Activated B cell treated with CpG ODN at 0.5 μM for 24 hours (primary cell): ENCODE data around the gene HOXA9. TPM values are rescaled to one million over a fixed set of nuclear protein-coding genes. Genes with fewer than 3 reads are reported as not detected.
A peak's percentile ranks its signal among the peaks of the same experiment; 100 is the strongest.

Source experiments
- ATAC-seq: fragments of 200-7000 bp; cut with Tn5 transposase; one replicate; pipeline ENCODE4 v1.10.0; 2021; ENCODE audit warnings: low read depth, mild to moderate bottlenecking, moderate library complexity
- CTCF ChIA-PET: fragments of 350-600 bp; sonication (Branson Sonifier 250); formaldehyde crosslinking; loops from one replicate; lab custom pipeline; 2021; ENCODE audit warnings: antibody characterized with exemption; lab: Charles Lee
- POLR2A ChIA-PET: fragments of 350-600 bp; sonication (Branson Sonifier 250); formaldehyde crosslinking; loops from one replicate; lab custom pipeline; 2021; ENCODE audit warnings: antibody characterized with exemption; lab: Charles Lee
- DNase-seq: peaks from one replicate; pipeline ENCODE4 v3.0.0; 2022
- H3K27ac Mint-ChIP-seq: one replicate; pipeline ENCODE4 v1.8.0; 2020; ENCODE audit warnings: mixed read lengths
- H3K27me3 Mint-ChIP-seq: one replicate; pipeline ENCODE4 v1.8.0; 2021; ENCODE audit warnings: mixed read lengths
- H3K36me3 Mint-ChIP-seq: one replicate; pipeline ENCODE4 v1.8.0; 2021; ENCODE audit warnings: low read depth, mixed read lengths
- H3K4me1 Mint-ChIP-seq: one replicate; pipeline ENCODE4 v1.8.0; 2021; ENCODE audit warnings: mixed read lengths
- H3K4me3 Mint-ChIP-seq: one replicate; pipeline ENCODE4 v1.8.0; 2020; ENCODE audit warnings: mild to moderate bottlenecking, mixed read lengths
- H3K9me3 Mint-ChIP-seq: one replicate; pipeline ENCODE4 v1.8.0; 2020; ENCODE audit warnings: mixed read lengths
- CTCF ChIP-seq: fragments of 200-600 bp; IDR thresholded peaks from one replicate; pipeline ENCODE4 v1.8.0; 2022; ENCODE audit warnings: antibody characterized with exemption, mild to moderate bottlenecking
- intact Hi-C: fragments of 100-400 bp; cut with micrococcal nuclease; formaldehyde crosslinking; loops from one replicate; pipeline ENCODE4 v1.15.1; 2024
- total RNA-seq: library from RNA; stranded (reverse); gene quantifications from 2 replicates; pipeline ENCODE4 v1.2.3, GENCODE V29; 2022

The HOXA9 gene
- total RNA-seq, 1 donor from 2014 or later, result not detected

DNA sequence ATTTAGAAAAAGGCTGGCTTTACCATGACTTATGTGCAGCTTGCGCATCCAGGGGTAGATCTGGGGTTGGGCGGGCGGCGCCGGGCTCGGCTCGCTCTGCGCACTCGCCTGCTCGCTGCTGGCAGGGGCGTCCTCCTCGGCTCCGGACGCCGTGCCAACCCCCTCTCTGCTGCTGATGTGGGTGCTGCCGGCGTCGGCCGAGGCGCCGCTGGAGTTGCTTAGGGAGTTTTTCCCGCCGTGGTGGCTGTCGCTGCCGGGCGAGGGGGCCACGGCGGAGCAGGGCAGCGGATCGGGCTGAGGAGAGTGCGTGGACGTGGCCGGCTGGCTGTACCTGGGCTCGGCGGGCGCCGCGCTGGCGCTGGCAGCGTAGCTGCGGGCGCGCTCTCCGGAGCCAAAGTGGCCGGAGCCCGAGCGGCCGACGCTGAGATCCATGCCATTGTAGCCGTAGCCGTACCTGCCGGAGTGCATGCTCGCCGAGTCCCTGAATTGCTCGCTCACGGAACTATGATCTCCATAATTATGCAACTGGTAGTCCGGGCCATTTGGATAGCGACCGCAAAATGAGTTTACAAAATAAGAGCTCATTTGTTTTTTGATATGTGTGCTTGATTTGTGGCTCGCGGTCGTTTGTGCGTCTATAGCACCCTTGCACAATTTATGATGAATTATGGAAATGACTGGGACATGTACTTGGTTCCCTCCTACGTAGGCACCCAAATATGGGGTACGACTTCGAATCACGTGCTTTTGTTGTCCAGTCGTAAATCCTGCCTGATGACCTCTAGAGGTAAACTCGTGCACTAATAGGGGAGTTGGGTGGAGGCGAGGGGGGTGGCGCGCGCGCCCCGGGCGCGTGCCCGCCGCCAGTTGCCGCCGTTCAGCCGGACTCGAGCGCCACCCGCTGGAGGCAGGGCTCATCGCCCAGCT, 22.1 kb downstream of the HOXA9 start, which contains the start of gene HOXA5:
Gene HOXA5, minus strand, starts transcription at position 659 of the 927 bp plus-strand sequence. Its CDS starts 74 bp downstream, at position 585.
- peak; percentile 28 for ATAC-seq
- no peak for TF ChIP-seq CTCF
- intact Hi-C loops, result no loop called here
- peaks cover 15% of the 10 kb centered on the region for H3K4me1 Mint-ChIP-seq
- ChIA-PET POLR2A (interaction anchor here (0.9 kb wide), 1 partner anchor 287 kb away, joined by 3 read pairs; no protein-coding TSS in a partner anchor), CTCF (interaction anchor here (1.4 kb wide), 1 partner anchor 286 kb away, joined by 3 read pairs; no protein-coding TSS in a partner anchor)
- no peaks in the 10 kb centered on the region for H3K9me3 Mint-ChIP-seq
- H3K27me3 Mint-ChIP-seq, result peaks cover 44% of the 10 kb centered on the region
- DNase-seq, result no peak
- no peak within 1 kb of the TSS for H3K27ac Mint-ChIP-seq
- no peaks in the 10 kb centered on the region for H3K36me3 Mint-ChIP-seq
- peak within 1 kb of the TSS; percentile 62 for H3K4me3 Mint-ChIP-seq

DNA sequence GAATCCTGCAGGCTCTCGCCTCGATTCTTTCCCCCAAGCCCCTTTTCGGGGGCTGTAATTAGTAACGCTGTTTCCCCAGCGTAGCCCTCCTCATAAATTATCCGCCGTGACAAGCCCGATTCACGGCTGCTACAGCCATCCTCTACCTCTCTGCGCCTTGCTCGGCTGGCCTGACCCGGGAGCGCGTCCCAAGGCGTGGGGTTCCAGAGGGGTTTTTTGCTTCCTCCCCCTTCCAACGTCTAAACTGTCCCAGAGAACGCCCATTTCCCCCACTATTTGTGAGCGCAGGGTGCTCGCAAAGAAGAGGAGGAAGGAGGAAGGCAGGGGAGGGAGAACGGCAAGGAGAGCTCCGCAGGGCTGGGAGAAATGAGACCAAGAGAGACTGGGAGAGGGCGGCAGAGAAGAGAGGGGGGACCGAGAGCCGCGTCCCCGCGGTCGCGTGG, 22.7 kb downstream of the HOXA9 start:
- ChIA-PET CTCF (no interaction called here), POLR2A (interaction anchor here (1.0 kb wide), 1 partner anchor 47 kb away, joined by 3 read pairs; the partner anchor contains the start of gene HOXA1)
- peak overlapping the region; percentile 38 for H3K4me3 Mint-ChIP-seq
- DNase-seq (no peak), ATAC-seq (no peak)
- intact Hi-C loops, result no loop called here
- no peak for TF ChIP-seq CTCF
- no peaks in the 10 kb centered on the region for H3K9me3 Mint-ChIP-seq
- H3K27ac Mint-ChIP-seq, result no peak overlapping the region
- H3K27me3 Mint-ChIP-seq, result peaks cover 44% of the 10 kb centered on the region
- peaks cover 10% of the 10 kb centered on the region for H3K4me1 Mint-ChIP-seq
- no peaks in the 10 kb centered on the region for H3K36me3 Mint-ChIP-seq

GRCh38 chr7:27141923-27142579, 23.3 kb downstream of the HOXA9 start:
- Mint-ChIP-seq H3K36me3 (no peaks in the 10 kb centered on the region), H3K4me3 (no peak overlapping the region), H3K9me3 (no peaks in the 10 kb centered on the region), H3K4me1 (peaks cover 8% of the 10 kb centered on the region), H3K27ac (no peak overlapping the region), H3K27me3 (peaks cover 43% of the 10 kb centered on the region)
- DNase-seq (no peak), ATAC-seq (no peak)
- CTCF ChIA-PET, result no interaction called here
- POLR2A ChIA-PET, result interaction anchor here (1.0 kb wide), 1 partner anchor 46 kb away, joined by 3 read pairs; the partner anchor contains the start of gene HOXA1
- no peak for TF ChIP-seq CTCF
- intact Hi-C loops, result no loop called here

- H3K27me3 Mint-ChIP-seq, result peaks cover 40% of the 10 kb centered on the region
- ChIA-PET POLR2A (interaction anchor here (1.0 kb wide), 1 partner anchor 45 kb away, joined by 3 read pairs; the partner anchor contains the start of gene HOXA1), CTCF (no interaction called here)
- H3K4me3 Mint-ChIP-seq, result no peak overlapping the region
- no peak for TF ChIP-seq CTCF
- no peaks in the 10 kb centered on the region for H3K9me3 Mint-ChIP-seq
- intact Hi-C loops, result no loop called here
- H3K36me3 Mint-ChIP-seq, result no peaks in the 10 kb centered on the region
- no peak overlapping the region for H3K27ac Mint-ChIP-seq
- DNase-seq, result no peak
- no peak for ATAC-seq
- peaks cover 5% of the 10 kb centered on the region for H3K4me1 Mint-ChIP-seq
Measured at GRCh38 chr7:27141137-27141922, 24.0 kb downstream of the HOXA9 start.
